Measurements from ENCODE around the gene COX7B. TPM values are rescaled to one million over a fixed set of nuclear protein-coding genes. Genes with fewer than 3 reads are reported as not detected.
"Not testable (repeated sequence)": the region's sequence is repeated elsewhere in the genome, so short reads cannot be mapped to it uniquely, and the experiment has no call there.

Gene COX7B
- 100 to 1,000 TPM; 302 to 324 TPM for total RNA-seq

- intact Hi-C loops (cut with micrococcal nuclease), result loop anchor here (10.0 kb wide), 1 partner anchor 114 kb away; the partner anchor contains the start of gene ATRX
- ChIA-PET CTCF (interaction anchor here (0.7 to 3.9 kb wide), 9 partner anchors 10 to 303 kb away, joined by 3 to 16 read pairs (median 3); partner anchors contain the start of gene ATP7A), POLR2A (interaction anchor here (0.8 to 3.8 kb wide), 5 partner anchors 10 to 451 kb away, joined by 3 to 21 read pairs (median 4); partner anchors contain the start of genes ATP7A and PGK1)
- peak; percentile 73 for DNase-seq
- peak; percentile 38 for TF ChIP-seq CTCF (IDR thresholded peaks at IDR 0.05)
- peak within 1 kb of the TSS; percentile 94 for H3K4me3 Mint-ChIP-seq
- H3K9me3 Mint-ChIP-seq, result no peaks in the 10 kb centered on the region
- H3K27ac Mint-ChIP-seq, result peak within 1 kb of the TSS; percentile 97
- no peaks in the 10 kb centered on the region for H3K27me3 Mint-ChIP-seq
- H3K4me1 Mint-ChIP-seq (ENCODE audit: low read depth), result peaks cover 18% of the 10 kb centered on the region
- ATAC-seq, result peak; percentile 74
- peaks cover 33% of the 10 kb centered on the region for H3K36me3 Mint-ChIP-seq (ENCODE audit: low read depth)
Observed at GRCh38 chrX:77899081-77899828, at the start of gene COX7B. COX7B (plus strand) TSS chrX:77899468; CDS start chrX:77899554, 86 bp downstream.

GRCh38 chrX:77875372-77875771 is 23.9 kb upstream of the COX7B start:
- intact Hi-C loops (cut with micrococcal nuclease), result no loop called here
- peaks cover 6% of the 10 kb centered on the region for H3K4me1 Mint-ChIP-seq (ENCODE audit: low read depth)
- POLR2A ChIA-PET, result no interaction called here
- CTCF ChIA-PET, result no interaction called here
- H3K27me3 Mint-ChIP-seq, result no peaks in the 10 kb centered on the region
- no peak overlapping the region for H3K27ac Mint-ChIP-seq
- no peak for DNase-seq
- H3K9me3 Mint-ChIP-seq, result no peaks in the 10 kb centered on the region
- TF ChIP-seq CTCF (IDR thresholded peaks at IDR 0.05), result no peak
- no peak for ATAC-seq
- H3K36me3 Mint-ChIP-seq (ENCODE audit: low read depth), result peaks cover 16% of the 10 kb centered on the region
- H3K4me3 Mint-ChIP-seq, result no peak overlapping the region

- peaks cover 20% of the 10 kb centered on the region for H3K36me3 Mint-ChIP-seq (ENCODE audit: low read depth)
- H3K4me3 Mint-ChIP-seq; CTCF ChIA-PET; H3K27ac Mint-ChIP-seq; H3K9me3 Mint-ChIP-seq; intact Hi-C loops (cut with micrococcal nuclease); DNase-seq; H3K27me3 Mint-ChIP-seq; ATAC-seq; POLR2A ChIA-PET; H3K4me1 Mint-ChIP-seq (ENCODE audit: low read depth): not testable (repeated sequence)
Observed at GRCh38 chrX:77881418-77881817, 17.9 kb upstream of the COX7B start.

GRCh38 chrX:77892887-77893286 is 6.4 kb upstream of the COX7B start:
- peak overlapping the region; percentile 22 for H3K4me3 Mint-ChIP-seq
- CTCF ChIA-PET, result no interaction called here
- peaks cover 32% of the 10 kb centered on the region for H3K4me1 Mint-ChIP-seq (ENCODE audit: low read depth)
- intact Hi-C loops (cut with micrococcal nuclease), result loop anchor here (10.0 kb wide), 1 partner anchor 108 kb away; the partner anchor contains the start of gene ATRX
- H3K9me3 Mint-ChIP-seq, result no peaks in the 10 kb centered on the region
- peaks cover 13% of the 10 kb centered on the region for H3K36me3 Mint-ChIP-seq (ENCODE audit: low read depth)
- POLR2A ChIA-PET, result no interaction called here
- H3K27ac Mint-ChIP-seq, result peak overlapping the region; percentile 59
- ATAC-seq (no peak), DNase-seq (no peak)
- TF ChIP-seq CTCF (IDR thresholded peaks at IDR 0.05), result no peak
- no peaks in the 10 kb centered on the region for H3K27me3 Mint-ChIP-seq

GRCh38 chrX:77893713-77894112 is 5.6 kb upstream of the COX7B start:
- peak overlapping the region; percentile 38 for H3K27ac Mint-ChIP-seq
- ATAC-seq, result no peak
- no peak for TF ChIP-seq CTCF (IDR thresholded peaks at IDR 0.05)
- H3K4me3 Mint-ChIP-seq, result peak overlapping the region; percentile 98
- intact Hi-C loops (cut with micrococcal nuclease), result loop anchor here (10.0 kb wide), 1 partner anchor 109 kb away; the partner anchor contains the start of gene ATRX
- H3K4me1 Mint-ChIP-seq (ENCODE audit: low read depth), result peaks cover 32% of the 10 kb centered on the region
- peaks cover 13% of the 10 kb centered on the region for H3K36me3 Mint-ChIP-seq (ENCODE audit: low read depth)
- POLR2A ChIA-PET, result no interaction called here
- no peak for DNase-seq
- no peaks in the 10 kb centered on the region for H3K9me3 Mint-ChIP-seq
- no peaks in the 10 kb centered on the region for H3K27me3 Mint-ChIP-seq
- CTCF ChIA-PET, result no interaction called here

Data from activated CD8-positive, alpha-beta T cell treated with anti-CD3 and anti-CD28 coated beads for 36 hours (primary cell).